Ureter (tissue), 1 donor: Measurements from ENCODE around the gene NFIX. TPM values are rescaled to one million over a fixed set of nuclear protein-coding genes. Genes with fewer than 3 reads are reported as not detected.

Source experiments
- DNase-seq: peaks from one replicate; pipeline ENCODE4 v3.0.0-alpha.2; 2020; ENCODE audit warnings: low spot score
- total RNA-seq: library from RNA; stranded (reverse); gene quantifications from one replicate; pipeline ENCODE4 v1.2.4, GENCODE V29; 2023
- donor health status: DM: yes; HTN: yes; CAD: no.

NFIX gene
- total RNA-seq, 1 donor from 2014 or later: 91.7 TPM

DNA sequence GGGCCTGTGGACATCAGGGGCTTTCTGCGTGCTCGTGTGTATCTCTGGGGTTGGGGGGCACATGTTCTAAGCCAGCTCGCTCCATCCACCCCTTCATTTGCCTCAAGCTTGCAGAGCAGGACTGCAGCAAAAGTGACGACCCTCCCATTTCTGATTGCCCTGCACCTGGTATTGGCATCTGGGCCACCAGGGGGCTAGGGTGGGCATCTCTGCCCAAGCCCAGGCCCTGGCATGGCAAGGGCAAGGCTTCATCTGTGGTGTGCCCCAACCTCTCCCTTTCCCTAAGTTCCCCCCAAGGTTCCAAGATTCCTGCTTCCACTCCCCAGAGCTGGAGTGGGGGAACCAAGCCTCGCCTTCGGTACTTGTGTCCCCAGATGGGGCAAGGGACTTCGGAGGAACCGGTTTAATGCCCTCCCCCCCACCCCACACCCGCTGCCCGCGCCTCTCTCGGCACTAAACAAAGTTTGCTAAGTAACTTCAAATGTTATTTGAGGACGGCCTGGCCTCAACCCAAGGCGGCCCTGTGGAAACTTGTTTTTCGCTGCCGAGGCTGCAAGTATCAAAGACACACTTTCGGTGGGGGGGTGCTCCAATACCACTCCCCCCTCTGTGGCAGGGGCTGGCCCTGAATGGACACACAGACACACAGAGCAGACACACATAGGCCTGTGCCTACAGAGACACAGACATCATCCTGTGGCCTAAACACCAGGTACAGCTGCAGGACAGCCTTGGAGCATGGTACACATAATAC lies 12.2 kb downstream of the NFIX start:
- peak; percentile 81 for DNase-seq

DNA sequence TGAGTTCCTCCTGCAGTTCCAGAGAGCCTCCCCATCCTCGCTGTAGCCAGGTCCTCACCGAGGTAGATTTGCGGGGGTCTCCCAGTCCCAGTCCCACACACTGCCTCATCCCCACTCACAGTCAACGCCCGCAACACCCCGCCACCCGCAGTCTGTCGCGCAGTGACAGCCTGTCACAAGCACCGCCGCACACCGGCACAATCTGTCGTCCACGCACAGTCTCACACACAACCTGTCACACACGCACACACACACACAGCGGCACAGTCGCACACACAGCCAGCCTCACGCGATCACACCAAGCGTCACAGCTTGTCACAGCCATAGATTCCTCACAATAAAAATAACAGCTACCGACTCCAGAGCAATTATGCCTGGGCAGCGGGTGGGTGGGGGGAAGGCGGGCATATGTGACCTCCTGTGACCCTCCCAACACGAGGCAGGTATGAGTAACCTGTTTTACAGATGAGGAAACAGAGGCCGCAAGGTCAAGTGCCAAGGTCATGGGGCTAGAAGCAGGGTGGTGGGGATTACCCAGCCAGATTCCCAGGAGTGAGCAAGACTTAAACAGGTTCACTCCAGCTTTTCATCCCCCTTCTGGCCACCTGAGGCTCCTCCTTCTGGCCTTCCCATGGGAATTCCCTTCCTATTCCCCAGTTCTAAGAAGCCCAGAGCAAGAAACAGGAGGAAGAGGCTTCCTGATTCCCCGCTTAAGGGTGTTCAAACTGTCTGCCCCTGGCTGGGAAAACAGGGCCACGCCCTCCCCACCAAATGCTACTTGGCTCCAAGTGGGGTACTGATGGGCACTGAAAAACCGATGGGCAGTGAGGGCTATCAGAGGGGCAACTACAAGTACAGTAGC lies 13.9 kb downstream of the NFIX start:
- DNase-seq: no peak

DNA sequence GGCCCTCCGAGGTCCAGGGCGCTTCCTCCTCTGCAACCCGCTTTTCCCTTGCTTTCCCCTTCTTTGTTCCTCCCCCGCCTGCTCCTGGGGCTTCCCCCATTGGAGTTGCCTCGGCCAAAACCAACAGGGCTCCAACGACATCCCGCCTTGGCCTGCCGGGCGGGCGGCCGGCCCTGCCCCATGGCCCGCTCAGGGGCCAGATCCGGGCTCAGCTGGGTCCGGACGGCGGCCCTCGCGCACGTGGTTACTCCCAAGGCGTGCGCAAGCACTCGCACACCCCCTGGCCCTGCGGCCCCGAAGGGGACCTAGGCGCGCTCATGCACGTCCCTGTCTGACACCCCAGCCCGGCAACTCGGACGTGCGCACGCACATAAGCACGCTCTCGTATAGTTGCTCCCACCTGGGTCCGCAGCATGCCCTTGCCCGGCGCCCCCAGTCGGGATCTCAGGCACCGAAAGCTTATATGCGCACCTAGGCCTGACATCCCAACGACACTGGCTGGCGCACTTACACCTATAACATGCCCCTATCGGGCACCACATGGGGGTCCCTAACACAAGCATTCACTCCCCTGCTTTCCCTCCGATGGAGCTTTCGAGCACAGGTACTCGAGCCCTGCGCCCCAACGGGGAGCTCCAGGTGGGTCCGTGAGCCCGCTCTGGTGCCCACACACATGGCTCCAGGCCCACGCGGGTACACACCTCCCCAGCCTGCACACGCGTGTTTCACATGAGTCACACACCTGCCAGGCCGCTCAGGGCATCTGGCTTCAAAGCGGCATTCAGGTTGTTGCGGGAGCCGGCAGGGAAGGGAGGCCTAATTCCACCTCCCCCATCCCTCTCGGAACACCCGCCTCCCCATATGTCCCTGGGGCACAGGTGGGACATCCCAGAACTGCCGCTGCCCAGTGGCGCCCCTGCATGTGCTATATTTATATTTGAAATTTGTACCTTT lies 15.0 kb downstream of the NFIX start:
- no peak for DNase-seq

DNA sequence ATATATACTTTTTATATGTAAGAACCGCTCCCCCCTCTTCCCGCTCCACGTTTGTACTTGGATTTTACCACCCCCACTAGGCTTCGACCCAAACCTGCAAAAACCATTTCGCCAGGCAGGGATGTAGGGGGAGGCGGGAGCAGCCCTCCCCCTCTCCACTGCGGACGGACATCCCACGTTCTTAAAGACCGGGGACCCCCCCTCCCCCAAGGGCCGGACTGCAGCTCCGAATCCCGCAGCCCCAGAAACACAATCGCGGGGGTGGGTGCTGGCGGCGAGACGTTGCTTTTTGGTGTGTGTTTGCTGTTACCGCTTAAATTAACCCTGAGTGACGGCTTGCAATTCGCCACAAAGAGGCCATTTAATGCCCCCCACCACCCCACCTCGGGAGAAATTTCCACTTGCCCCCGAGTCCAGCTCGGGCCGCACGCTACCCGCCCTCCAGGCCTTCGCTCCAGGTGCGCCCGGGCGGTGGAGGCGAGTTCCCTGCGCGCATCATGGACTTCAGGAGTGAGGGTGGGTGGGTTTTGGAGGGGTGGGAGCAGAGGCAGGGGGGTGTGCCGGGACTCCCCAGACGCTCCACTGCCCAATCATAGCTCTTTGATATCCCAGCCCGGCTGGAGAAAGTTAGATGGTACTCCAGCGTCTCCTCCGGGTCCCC lies 15.8 kb downstream of the NFIX start:
- no peak for DNase-seq

DNA sequence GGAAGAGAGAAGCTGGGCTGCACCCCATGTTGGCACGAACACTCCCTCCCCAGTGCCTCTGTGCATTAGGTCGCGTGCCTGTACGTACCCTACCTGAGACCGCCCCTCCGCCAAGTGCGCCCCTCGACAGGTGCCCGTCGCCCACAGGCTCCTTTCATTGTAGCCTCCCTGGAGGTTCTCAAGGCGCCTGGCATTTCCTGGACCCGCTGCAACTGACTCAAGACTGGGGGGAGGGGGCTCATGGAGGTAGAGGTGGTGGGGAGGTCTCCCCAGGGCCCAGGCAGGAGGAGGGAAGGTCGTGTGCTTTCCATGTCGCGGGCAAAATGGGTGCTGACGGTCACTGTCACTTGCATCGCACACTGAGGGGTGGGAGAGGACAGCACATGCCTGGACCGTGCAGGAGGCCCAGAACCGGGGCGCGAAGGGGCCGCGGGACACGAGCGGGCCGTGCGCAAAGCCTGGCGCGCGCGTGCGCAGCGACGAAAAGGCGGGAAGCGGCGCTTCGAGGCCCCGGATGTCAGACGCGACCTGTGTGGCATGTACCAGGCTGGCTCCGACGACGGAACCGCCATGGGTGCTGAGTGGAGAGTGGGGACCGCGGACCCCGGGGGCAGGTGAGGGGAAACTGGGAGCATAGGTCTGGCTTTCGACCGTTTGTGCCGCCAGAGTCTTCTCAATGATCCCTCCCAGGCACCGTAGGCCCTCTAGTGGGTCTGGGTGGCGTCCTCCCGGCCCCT lies 16.5 kb downstream of the NFIX start:
- DNase-seq: no peak

DNA sequence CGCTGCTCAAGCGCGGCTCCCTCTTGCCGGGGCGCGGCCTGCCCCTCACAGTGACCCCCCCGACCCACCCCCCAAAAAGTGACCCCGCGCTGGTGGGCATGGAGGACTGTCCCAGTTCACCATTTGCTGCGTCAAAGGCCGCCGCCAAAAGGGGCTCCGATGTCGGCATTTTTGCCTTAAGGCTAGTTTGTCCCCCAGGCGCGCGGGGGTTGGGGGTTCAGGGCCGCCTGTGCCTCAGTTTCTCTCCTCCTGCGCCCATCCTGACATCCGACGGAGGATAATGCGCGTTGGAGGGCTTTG lies 17.1 kb downstream of the NFIX start:
- DNase-seq: no peak

DNA sequence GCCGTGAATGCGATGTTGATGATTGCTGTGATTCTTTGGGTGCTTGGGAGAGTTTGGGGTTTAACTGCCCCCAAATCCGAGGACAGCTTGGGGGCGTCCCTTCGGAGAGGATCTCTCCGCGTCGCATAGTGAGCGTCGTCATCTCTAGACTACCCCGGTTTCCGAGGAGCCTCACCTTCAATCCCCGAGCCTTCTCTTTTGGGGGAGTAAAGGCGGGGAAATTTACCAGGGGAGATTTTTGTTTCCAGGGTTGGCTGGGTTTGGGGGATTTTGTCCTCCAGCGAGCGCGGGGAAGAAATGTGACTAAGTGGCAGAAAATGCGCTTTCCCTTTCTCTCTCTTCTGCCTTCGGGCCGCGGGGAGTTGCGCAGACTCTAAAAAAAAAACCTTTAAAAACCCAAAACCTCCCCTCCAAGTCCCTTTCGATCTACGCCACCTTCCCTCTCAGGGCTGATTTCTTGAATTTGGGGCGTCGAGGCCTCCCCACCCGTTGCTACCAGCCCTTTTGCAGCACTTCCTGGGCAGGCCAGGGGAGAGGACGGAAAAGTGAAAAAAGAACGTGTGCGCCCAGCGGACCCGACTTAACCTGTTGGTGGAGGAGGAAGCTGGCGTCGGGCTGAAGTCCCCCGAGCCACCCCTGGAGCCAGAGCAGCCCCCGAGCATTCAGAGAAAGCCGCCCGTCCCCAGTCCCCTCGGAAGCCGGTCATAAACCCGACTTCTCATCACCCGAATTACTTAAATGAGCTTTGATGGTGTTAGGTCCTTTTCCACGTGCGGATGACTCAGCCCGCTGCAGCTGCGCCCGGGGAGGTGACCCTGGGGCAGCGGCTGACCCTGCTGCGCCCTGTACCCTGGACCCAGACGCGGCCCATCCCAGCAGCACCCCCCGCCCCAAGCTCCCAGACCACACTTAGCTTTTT lies 17.7 kb downstream of the NFIX start:
- DNase-seq: no peak

DNA sequence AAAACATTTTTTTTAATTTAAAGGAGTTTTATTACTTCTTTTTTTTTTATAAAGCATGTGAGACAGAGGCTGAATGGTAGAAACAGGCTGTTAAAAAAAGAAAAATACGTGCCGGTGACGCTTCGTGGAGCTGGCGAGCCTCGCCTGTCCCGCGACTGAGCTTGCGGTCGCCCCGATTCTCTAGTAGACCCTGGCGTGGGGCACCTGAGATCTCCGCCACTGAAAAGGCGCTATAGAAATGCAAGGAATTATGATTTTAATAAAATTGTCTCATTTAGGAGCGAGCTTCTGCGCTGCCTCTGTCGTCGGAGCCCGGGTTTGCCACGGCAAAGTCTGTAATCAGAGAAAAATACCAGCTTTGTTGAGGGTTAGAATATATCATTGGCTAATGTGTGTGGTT lies 18.4 kb downstream of the NFIX start:
- DNase-seq: no peak

DNA sequence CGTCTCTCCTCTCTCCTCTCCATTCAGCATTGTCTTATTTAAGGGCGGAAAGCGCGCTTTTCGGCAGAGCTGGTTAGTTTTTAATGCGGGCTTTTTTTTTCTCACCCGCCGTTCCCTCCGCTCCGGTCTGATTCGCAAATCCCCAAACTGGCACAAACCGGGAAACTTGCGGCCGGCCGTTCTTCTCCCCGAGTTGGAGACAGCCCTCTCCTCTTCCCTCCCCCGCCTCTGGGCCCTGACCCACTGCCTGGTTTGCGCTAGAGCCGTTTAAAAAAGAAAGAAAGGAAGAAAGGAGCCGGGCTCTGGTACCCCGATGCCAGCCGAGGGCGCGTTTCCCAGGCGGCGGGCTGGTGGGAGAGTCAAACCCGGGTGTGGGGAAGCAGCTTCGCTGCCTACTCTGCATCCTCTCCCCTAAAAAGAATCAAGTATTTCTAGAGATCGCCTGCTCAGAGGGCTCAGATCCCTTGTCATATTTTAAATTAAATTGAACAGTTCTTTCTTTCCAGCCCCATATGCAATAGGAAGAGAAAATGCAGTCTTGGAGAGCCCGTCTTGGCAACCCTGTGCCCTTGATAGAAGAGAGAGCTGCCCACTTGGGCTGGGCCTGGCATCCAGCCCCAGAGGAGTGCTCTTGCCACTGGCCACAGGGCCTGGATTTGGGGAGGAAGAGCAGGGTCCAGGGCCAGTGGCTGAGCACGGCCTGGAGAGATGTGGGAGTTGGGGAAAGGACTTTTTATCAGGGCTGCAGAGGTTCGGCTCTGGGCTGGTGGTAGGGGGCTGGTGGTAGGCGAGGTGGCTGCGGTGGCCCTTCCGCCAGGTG lies 19.0 kb downstream of the NFIX start:
- no peak for DNase-seq

DNA sequence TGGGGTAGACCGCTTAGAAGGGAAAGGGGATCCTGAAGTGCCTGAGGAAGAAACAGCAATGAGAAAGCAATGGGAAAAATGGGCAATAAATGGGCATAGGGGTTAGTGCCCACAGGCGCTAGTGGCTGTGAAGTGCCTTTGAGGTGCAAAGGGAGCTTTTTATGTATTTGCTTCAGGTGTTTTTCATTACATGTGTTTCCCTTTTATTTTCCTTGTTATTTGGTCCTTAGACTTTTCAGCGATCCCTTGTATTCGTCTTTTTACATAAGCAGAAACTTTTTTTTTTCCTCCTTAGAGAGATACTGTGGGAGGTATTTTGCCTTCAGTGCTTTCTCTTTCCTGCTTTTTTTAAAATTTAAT lies 19.6 kb downstream of the NFIX start:
- DNase-seq: no peak

DNA sequence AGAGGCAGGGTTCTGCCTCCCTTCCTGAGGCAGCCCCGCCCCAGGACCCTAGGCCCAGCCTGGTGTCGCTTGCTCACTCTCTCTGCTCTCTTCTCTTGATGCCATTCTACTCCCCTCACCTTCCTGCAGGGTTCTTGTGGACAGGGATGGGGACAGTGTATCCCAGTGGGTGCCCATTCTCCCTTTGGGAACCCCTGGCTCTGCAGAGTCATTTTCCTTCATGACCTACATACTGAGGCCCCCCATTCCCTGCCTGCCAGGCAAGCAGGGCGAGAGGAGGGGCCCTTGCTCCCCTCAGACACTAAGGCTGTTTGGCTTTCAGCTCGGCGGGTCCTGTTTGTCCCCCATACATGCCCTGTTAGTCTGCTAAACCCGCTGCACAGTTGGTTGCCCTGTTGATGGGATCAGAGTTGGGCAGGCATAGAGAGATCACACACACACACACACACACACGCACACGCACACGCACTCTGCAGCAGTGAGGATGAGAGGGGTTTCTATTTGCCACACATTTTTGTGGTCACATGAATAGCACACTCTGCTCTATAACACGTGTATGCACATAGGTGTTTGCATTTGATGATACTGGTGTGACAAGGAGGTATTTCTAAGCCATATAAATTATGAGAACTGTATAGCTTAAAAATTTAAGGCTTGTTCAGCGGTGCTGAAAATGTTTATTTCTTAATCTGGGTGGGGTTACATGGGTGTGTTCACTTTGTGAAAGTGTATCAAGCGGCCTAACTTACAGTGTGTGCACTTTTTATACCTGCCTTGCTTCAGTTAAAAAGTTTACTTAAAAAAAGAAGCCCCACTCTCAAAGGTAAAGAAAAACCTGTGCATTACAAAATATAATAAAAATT lies 20.3 kb downstream of the NFIX start:
- DNase-seq: no peak

DNA sequence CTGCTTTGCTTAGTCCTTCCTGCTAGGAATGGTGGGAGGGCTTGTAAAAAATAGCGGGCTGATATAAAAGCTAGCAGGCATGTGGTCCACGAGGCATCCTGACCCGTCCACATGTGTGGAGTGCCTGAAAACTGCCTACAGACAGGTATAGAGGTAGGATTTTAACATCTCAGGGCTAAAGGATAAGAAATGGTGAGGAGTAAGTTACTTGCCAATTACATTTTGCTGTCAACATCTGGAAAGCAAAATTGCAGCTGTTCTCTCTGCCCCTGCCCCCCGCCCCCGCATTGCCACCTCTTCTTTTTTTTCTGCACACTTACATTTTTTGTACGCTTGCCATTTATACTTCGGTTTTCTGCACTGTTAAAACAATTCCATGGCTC lies 21.0 kb downstream of the NFIX start:
- no peak for DNase-seq

DNA sequence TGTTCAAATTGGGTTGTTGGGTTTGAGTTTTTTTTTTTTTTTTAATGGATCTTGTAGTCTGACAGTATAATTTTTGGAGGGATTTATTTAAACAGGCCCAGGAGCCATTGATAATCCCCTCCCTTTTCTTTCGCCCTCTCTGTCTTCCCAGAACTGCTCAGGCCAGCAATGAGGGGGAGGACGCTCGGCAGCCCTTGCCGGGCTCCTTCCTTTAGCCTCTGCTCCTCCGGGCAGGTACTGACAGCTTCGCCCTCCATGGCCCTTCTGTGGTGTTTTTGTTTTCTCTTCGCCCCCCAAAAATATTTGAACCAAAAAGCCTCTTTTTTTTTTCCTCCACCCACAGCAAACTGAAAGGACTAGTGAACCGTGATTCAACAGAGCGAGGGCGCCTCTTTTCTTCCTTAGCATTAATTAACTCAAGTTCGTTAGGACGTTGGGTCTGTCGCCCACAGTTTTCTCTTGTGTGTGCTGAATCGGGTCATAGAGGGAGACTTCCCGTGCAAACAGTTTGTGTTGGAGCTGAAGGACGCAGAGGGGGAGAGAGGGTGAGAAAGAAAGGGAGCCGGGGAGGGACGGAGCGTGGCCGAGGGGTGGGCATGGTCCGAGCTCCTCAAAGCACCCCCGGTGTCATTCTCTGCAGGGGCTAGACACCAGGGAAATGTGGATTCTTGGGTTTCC lies 21.5 kb downstream of the NFIX start:
- DNase-seq: no peak

DNA sequence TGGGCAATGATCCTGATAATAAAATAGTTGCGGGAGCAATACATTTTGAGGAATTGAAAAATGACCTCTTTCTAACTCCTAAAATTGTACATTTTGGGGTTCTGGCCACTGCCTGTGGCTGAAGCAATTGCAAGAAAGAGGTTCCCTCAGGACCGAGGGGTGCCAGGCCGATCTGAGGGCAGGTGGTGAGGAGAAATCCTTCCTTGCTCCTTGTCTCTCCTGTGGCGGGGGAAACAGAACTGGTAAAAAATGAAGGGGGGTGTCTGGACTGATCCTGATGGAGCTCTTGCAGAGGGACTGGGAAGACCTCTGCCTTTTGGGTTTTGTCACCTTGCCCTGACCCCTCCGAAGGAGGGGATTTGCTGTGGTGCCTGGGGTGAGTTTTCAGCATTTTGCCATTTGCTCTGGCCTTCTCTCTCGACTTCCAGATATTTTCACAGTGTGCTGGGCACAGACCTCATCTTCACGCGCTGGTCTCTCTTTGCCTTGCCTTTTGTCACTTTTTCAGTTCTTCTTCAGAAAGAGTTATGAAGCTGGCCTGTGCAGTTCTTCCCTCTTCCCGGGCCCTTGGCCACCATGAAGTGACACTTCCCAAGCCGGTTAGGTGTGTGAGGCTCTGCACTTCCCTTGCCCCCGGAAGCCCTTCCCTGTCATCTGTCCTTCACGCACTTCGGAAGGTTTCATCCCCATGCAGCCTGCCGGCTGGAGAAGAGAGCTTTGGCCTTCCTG lies 22.2 kb downstream of the NFIX start:
- DNase-seq: no peak

DNA sequence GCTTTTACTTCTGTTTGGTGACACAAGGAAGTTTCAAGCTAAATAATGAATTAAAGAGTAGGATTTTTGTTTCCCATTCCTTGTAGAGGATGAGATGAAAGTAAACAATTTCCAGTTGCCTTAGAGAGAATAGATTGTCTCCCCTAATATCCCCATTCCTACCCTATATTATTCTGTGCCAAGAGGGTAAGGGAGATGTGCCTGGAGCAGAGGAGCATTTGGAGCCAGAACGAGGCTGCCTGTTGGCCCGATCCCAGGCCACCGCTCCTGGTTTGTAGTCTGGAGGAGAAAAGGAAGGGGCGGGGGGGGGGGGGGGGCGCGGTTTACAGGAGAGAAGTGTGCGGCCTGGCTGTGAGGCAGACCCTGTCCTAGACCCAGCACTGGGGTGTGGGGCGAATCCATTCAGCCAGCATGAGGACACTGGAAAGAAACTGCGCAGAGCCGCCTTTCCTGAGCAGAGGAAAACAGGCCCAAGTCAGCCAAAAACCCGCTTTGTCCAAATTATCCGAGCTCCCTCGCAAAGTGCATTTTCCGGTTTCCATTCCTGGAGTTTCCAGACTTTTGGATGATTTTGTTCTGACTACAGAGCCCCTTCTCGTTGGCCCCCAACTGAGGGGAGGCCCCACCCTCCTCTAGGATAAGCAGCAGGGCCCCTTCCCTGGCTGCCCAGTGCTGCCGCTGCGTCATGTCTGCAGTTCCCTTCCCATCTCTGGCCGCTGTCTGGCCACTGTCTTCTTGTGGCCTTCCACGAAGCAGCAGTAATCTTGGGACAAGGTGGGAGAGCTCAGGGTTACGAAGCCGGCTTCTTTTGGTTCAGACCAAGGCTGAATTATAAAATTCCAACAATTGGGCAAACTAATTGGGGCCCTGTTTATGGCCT lies 23.0 kb downstream of the NFIX start:
- no peak for DNase-seq

DNA sequence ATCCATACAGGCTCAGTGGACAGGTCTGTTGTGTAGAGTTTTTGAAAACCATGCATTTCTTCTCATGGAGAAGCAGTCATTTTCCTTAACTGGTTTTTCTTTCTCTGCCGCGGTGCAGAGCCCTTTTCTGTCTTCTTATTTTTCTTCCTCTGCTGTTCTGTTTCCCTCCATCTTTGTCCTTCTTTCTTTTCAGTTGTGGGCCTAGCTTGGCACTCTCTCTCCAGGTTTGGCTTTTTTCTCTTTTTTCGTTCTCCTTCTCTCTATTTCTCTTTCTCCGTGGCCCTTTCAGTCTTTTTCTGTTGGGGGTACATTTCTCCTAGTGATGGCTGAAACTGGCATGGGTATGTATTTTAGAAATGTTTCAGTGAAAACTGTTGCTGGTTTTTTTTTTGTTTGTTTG lies 24.1 kb downstream of the NFIX start:
- DNase-seq: no peak
